ENCODE data around the gene FRMD4B. TPM values are rescaled to one million over a fixed set of nuclear protein-coding genes. Genes with fewer than 3 reads are reported as not detected.

FRMD4B gene
- total RNA-seq, 3 donors from 2014 or later: 31.1 to 49.5 (median 35.0) TPM

- H3K27me3 ChIP-seq: no peaks in the 10 kb centered on the region
- no peak overlapping the region for H3K4me3 ChIP-seq
- no peak for DNase-seq (ENCODE audit: low spot score in 2 of 2)
- intact Hi-C loops (cut with DNase I; ENCODE audit: low total_unique reads): no loop called here
- H3K36me3 ChIP-seq: no peaks in the 10 kb centered on the region
- no peak overlapping the region for H3K27ac ChIP-seq
- no peaks in the 10 kb centered on the region for H3K4me1 ChIP-seq
- TF ChIP-seq POLR2A (IDR thresholded peaks at IDR 0.05): no peak
- no peak for TF ChIP-seq CTCF (IDR thresholded peaks at IDR 0.05)
- no peak for TF ChIP-seq POLR2AphosphoS5 (IDR thresholded peaks at IDR 0.05)
- H3K9me3 ChIP-seq: no peaks in the 10 kb centered on the region
Measured at GRCh38 chr3:69357196-69357595, 28.7 kb downstream of the FRMD4B start.

- TF ChIP-seq POLR2A (IDR thresholded peaks at IDR 0.05): no peak
- TF ChIP-seq CTCF (IDR thresholded peaks at IDR 0.05): no peak
- no peak for TF ChIP-seq POLR2AphosphoS5 (IDR thresholded peaks at IDR 0.05)
- Histone ChIP-seq H3K27ac (no peak overlapping the region), H3K27me3 (no peaks in the 10 kb centered on the region), H3K9me3 (no peaks in the 10 kb centered on the region), H3K4me3 (no peak overlapping the region), H3K36me3 (no peaks in the 10 kb centered on the region), H3K4me1 (no peaks in the 10 kb centered on the region)
- intact Hi-C loops (cut with DNase I; ENCODE audit: low total_unique reads): no loop called here
- no peak for DNase-seq (ENCODE audit: low spot score in 2 of 2)
Measured at GRCh38 chr3:69354948-69355347, 30.9 kb downstream of the FRMD4B start.

GRCh38 chr3:69353503-69353902 lies 32.4 kb downstream of the FRMD4B start:
- DNase-seq (ENCODE audit: low spot score in 2 of 2): no peak
- H3K27ac ChIP-seq: peak overlapping the region in 1 of 2 donors; percentile 25
- intact Hi-C loops (cut with DNase I; ENCODE audit: low total_unique reads): no loop called here
- H3K9me3 ChIP-seq: no peaks in the 10 kb centered on the region
- peak overlapping the region; percentile 22 to 43 (median 32) for H3K4me3 ChIP-seq
- TF ChIP-seq CTCF (IDR thresholded peaks at IDR 0.05) (no peak), POLR2AphosphoS5 (IDR thresholded peaks at IDR 0.05) (no peak), POLR2A (IDR thresholded peaks at IDR 0.05) (no peak)
- H3K4me1 ChIP-seq: no peaks in the 10 kb centered on the region
- no peaks in the 10 kb centered on the region for H3K27me3 ChIP-seq
- no peaks in the 10 kb centered on the region for H3K36me3 ChIP-seq

GRCh38 chr3:69353088-69353478 lies 32.8 kb downstream of the FRMD4B start:
- TF ChIP-seq POLR2AphosphoS5 (IDR thresholded peaks at IDR 0.05): no peak
- no peak for TF ChIP-seq CTCF (IDR thresholded peaks at IDR 0.05)
- no peak for TF ChIP-seq POLR2A (IDR thresholded peaks at IDR 0.05)
- DNase-seq (ENCODE audit: low spot score in 2 of 2): no peak
- Histone ChIP-seq H3K4me1 (no peaks in the 10 kb centered on the region), H3K27ac (peak overlapping the region in 1 of 2 donors; percentile 25), H3K27me3 (no peaks in the 10 kb centered on the region), H3K9me3 (no peaks in the 10 kb centered on the region), H3K4me3 (peak overlapping the region; percentile 22 to 43 (median 32)), H3K36me3 (no peaks in the 10 kb centered on the region)
- intact Hi-C loops (cut with DNase I; ENCODE audit: low total_unique reads): no loop called here

- Histone ChIP-seq H3K36me3 (no peaks in the 10 kb centered on the region), H3K4me1 (no peaks in the 10 kb centered on the region), H3K27ac (peak overlapping the region; percentile 13 to 66), H3K4me3 (peak overlapping the region in 1 of 3 donors; percentile 32), H3K27me3 (no peaks in the 10 kb centered on the region), H3K9me3 (no peaks in the 10 kb centered on the region)
- DNase-seq (ENCODE audit: low spot score in 2 of 2): no peak
- intact Hi-C loops (cut with DNase I; ENCODE audit: low total_unique reads): no loop called here
- no peak for TF ChIP-seq POLR2A (IDR thresholded peaks at IDR 0.05)
- no peak for TF ChIP-seq POLR2AphosphoS5 (IDR thresholded peaks at IDR 0.05)
- TF ChIP-seq CTCF (IDR thresholded peaks at IDR 0.05): no peak
Measured at GRCh38 chr3:69352305-69353087, 33.4 kb downstream of the FRMD4B start.
